ENCODE data around the gene TRIM50. TPM values are rescaled to one million over a fixed set of nuclear protein-coding genes. Genes with fewer than 3 reads are reported as not detected.

The TRIM50 gene
- total and polyA plus RNA-seq, 9 of the 15 experiments (the other 6 are each of a cell fraction or from before 2014, with no cell fraction given), result not detected

DNA sequence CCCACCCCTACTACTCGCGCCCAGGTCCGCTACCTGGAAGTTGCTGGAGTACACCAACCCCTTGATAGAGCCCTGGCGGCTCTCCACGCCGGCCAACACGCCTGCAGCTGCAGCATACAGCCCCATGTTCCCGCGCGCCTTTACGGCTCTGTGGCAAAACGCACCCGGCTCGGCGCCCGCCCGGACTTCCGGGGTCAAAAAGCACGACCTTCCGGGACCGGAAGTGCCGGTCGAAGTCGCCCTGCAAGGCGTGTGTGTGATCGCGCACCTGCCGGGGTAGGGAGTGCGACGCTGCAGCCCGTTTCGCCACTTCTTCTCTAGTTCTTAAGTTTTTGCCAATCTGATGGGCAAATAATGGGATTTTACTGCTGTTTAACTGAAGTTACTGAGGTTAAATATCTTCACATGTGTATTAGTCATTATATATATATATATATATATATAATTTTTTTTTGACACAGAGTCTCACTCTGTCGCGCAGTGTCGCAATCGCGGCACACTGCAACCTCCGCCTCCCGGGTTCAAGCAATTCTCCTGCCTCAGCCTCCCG lies 19.1 kb downstream of the TRIM50 start, which contains the start of gene NSUN5:
Gene NSUN5 (minus strand): TSS at position 162 of the 550 bp plus-strand sequence. CDS start 36 bp downstream, at position 126.
- Histone ChIP-seq H3K79me2 (ENCODE audit: control insufficient read depth, insufficient read depth, low read length) (peaks cover 26% of the 10 kb centered on the region), H3K4me2 (ENCODE audit: insufficient read depth, low read length) (peak within 1 kb of the TSS; percentile 94), H3K27ac (ENCODE audit: extremely low read depth, low read depth, low read length) (peak within 1 kb of the TSS; percentile 47), H3K36me3 (ENCODE audit: control insufficient read depth, insufficient read depth, low read length) (peaks cover 36% of the 10 kb centered on the region; the same call in 2 of the 3 replicates), H3K27me3 (ENCODE audit: control insufficient read depth in 2 of 2, insufficient read depth in 2 of 2, low read length in 2 of 2) (no peaks in the 10 kb centered on the region), H3K9ac (ENCODE audit: insufficient read depth in 1 of 2, low read depth in 2 of 2, low read length in 2 of 2) (peak within 1 kb of the TSS; percentile 80 to 99), H3K4me3 (peak within 1 kb of the TSS; percentile 88), H2AFZ (ENCODE audit: low read depth, low read length) (peak within 1 kb of the TSS; percentile 82), H3K9me1 (ENCODE audit: control insufficient read depth, insufficient read depth, low read length) (no peaks in the 10 kb centered on the region), H3K9me3 (replicated peaks; ENCODE audit: control insufficient read depth, insufficient read depth, low read depth, low read length) (no peaks in the 10 kb centered on the region), H4K20me1 (replicated peaks; ENCODE audit: control insufficient read depth, insufficient read depth, low read length) (no peaks in the 10 kb centered on the region), H3K4me1 (replicated peaks in 1 of 2; ENCODE audit: control insufficient read depth in 2 of 2, insufficient read depth in 2 of 2, low read length in 2 of 2) (peaks cover 4 to 24% of the 10 kb centered on the region in 2 experiments; a peak in 4 of 5 replicates)
- in situ Hi-C loops (cut with MboI) (no loop called here), intact Hi-C loops (cut with micrococcal nuclease) (no loop called here)
- peak; percentile 86 for FAIRE-seq
- 11% methylated on average over 37 of the region's 40 CpGs for WGBS (ENCODE audit: insufficient coverage, low coverage, missing lambda C conversion rate)
- ATAC-seq, result peak; percentile 98
- POLR2A ChIA-PET, result interaction anchor here (0.5 to 1.0 kb wide), 4 partner anchors 9 to 1041 kb away, joined by 3 read pairs; no protein-coding TSS in a partner anchor
- BruUV-seq (replicated peaks), result no TSS peak
- CTCF ChIA-PET (ENCODE audit: low intra/inter-chr PET ratio), result interaction anchor here (0.5 kb wide), 1 partner anchor 28 kb away, joined by 3 read pairs; no protein-coding TSS in a partner anchor
- peak; percentile 95 to 97 (median 96) for DNase-seq (ENCODE audit: extremely low read depth in 1 of 4, low spot score in 3 of 4)
- TF ChIP-seq, protein P1, sequence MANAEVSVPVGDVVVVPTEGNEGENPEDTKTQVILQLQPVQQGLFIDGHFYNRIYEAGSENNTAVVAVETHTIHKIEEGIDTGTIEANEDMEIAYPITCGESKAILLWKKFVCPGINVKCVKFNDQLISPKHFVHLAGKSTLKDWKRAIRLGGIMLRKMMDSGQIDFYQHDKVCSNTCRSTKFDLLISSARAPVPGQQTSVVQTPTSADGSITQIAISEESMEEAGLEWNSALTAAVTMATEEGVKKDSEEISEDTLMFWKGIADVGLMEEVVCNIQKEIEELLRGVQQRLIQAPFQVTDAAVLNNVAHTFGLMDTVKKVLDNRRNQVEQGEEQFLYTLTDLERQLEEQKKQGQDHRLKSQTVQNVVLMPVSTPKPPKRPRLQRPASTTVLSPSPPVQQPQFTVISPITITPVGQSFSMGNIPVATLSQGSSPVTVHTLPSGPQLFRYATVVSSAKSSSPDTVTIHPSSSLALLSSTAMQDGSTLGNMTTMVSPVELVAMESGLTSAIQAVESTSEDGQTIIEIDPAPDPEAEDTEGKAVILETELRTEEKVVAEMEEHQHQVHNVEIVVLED (CRISPR knock-in tag; IDR thresholded peaks at IDR 0.05), result peak; percentile 28; the same call in 1 of the 2 replicates
- peak; percentile 91 for TF ChIP-seq ESRRA (IDR thresholded peaks at IDR 0.05; ENCODE audit: borderline replicate concordance, low read depth)
- TF ChIP-seq ZNF174 (CRISPR knock-in tag; IDR thresholded peaks at IDR 0.05), result 0 out of 2 replicates have a peak, but pooled peaks have one; percentile 34
- peak in 1 of 2 experiments; percentile 60; a peak in 1 of 4 replicates for TF ChIP-seq FOXK2 (conservative IDR thresholded peaks at IDR 0.05 in 1 of 2, IDR thresholded peaks at IDR 0.05 in 1 of 2; ENCODE audit: low read depth in 2 of 2)
- TF ChIP-seq ZFP36 (IDR thresholded peaks at IDR 0.05; ENCODE audit: low read depth, low read length, partially characterized antibody), result peak; percentile 3
- no peak for TF ChIP-seq SRSF9 (IDR thresholded peaks at IDR 0.05; ENCODE audit: borderline replicate concordance, low read depth, low read length)
- peak; percentile 26; the same call in 1 of the 2 replicates for TF ChIP-seq TAF7 (tag; IDR thresholded peaks at IDR 0.05)
- TF ChIP-seq L3MBTL2 (IDR thresholded peaks at IDR 0.05), result peak; percentile 100
- TF ChIP-seq KDM2B (CRISPR knock-in tag; IDR thresholded peaks at IDR 0.05), result 0 out of 2 replicates have a peak, but pooled peaks have one; percentile 16
- TF ChIP-seq, protein P2, sequence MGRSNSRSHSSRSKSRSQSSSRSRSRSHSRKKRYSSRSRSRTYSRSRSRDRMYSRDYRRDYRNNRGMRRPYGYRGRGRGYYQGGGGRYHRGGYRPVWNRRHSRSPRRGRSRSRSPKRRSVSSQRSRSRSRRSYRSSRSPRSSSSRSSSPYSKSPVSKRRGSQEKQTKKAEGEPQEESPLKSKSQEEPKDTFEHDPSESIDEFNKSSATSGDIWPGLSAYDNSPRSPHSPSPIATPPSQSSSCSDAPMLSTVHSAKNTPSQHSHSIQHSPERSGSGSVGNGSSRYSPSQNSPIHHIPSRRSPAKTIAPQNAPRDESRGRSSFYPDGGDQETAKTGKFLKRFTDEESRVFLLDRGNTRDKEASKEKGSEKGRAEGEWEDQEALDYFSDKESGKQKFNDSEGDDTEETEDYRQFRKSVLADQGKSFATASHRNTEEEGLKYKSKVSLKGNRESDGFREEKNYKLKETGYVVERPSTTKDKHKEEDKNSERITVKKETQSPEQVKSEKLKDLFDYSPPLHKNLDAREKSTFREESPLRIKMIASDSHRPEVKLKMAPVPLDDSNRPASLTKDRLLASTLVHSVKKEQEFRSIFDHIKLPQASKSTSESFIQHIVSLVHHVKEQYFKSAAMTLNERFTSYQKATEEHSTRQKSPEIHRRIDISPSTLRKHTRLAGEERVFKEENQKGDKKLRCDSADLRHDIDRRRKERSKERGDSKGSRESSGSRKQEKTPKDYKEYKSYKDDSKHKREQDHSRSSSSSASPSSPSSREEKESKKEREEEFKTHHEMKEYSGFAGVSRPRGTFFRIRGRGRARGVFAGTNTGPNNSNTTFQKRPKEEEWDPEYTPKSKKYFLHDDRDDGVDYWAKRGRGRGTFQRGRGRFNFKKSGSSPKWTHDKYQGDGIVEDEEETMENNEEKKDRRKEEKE (IDR thresholded peaks at IDR 0.05; ENCODE audit: borderline replicate concordance in 1 of 2, control insufficient read depth in 1 of 2, low read depth in 2 of 2, low read length in 1 of 2), result 0 out of 4 replicates have a peak, but pooled peaks of 1 of the 2 experiments have one; percentile 38
- no peak for TF ChIP-seq ZNF217 (CRISPR knock-in tag; IDR thresholded peaks at IDR 0.05)
- 0 out of 2 replicates have a peak, but pooled peaks have one; percentile 56 for TF ChIP-seq ZNF584 (CRISPR knock-in tag; IDR thresholded peaks at IDR 0.05; ENCODE audit: low read depth)
- TF ChIP-seq, protein P3, sequence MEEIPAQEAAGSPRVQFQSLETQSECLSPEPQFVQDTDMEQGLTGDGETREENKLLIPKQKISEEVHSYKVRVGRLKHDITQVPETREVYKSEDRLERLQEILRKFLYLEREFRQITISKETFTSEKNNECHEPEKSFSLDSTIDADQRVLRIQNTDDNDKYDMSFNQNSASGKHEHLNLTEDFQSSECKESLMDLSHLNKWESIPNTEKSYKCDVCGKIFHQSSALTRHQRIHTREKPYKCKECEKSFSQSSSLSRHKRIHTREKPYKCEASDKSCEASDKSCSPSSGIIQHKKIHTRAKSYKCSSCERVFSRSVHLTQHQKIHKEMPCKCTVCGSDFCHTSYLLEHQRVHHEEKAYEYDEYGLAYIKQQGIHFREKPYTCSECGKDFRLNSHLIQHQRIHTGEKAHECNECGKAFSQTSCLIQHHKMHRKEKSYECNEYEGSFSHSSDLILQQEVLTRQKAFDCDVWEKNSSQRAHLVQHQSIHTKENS (CRISPR knock-in tag; IDR thresholded peaks at IDR 0.05), result no peak
- no peak for TF ChIP-seq SLC30A9 (CRISPR knock-in tag; IDR thresholded peaks at IDR 0.05)
